Prostate gland (tissue), 2 donors: ENCODE data around the gene KCNA4.

Experiments
- CTCF ChIP-seq, 4 experiments: fragments of 200-600 bp in 2 of 4; fragments of 450-650 bp in 2 of 4; sonication (generic) in 2 of 4; IDR thresholded peaks; 1 replicate in 3 of 4; 2 replicates in 1 of 4; pipeline ENCODE4 v1.5.1; 2016 to 2019; ENCODE audit warnings: antibody characterized with exemption in 4 of 4, mild to moderate bottlenecking in 2 of 4, moderate library complexity in 2 of 4
- POLR2A ChIP-seq: fragments of 450-650 bp; IDR thresholded peaks from one replicate; pipeline ENCODE4 v1.6.1; 2016; ENCODE audit warnings: antibody characterized with exemption, mild to moderate bottlenecking

DNA sequence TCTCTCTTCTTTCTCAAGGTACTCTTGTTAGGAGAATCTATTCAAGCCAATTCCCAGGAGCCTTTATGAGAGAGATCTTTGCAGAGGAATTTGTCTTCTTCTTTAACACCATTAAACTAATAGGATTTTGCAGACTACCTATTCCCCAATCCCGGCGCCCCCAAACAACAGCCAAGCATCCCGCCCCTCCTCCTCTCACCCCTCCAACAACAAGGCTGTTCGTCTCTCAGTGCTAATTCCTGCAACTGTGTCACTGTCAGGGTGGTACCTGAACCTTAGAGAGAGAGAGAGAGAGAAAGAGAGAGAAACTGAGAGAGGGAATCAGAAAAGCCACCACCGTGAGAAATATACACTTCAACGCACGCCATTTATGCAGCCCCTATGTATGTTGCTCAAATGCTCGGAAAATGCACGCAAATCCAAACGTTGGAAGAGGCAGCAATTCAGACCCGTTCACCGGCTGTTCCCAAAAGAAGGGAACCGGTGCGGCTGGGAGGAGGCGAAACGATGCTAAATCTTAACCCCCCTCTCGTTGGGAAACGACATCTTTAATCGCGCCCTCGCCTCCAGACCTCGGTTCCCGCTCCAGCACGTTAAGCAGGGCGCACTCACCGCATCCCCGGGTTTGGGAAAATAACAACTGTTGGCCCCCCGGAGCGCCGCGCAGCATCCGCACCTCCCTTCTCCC lies 961 bp downstream of the KCNA4 start:
- TF ChIP-seq CTCF (IDR thresholded peaks at IDR 0.05) (no peak), POLR2A (no peak)
